IPS DF 19.7 (cell line): ENCODE data around the gene KRTAP10-7.
"Not testable (repeated sequence)": the region's sequence is repeated elsewhere in the genome, so short reads cannot be mapped to it uniquely, and the experiment has no call there.

Experiments used
- DNase-seq: peaks from one replicate; pipeline ENCODE4 v3.0.0-alpha.2; 2013; ENCODE audit warnings: low read depth, low spot score

Gene KRTAP10-7

GRCh38 chr21:44632067-44632466, 31.7 kb downstream of the KRTAP10-7 start:
- no peak for DNase-seq

DNA sequence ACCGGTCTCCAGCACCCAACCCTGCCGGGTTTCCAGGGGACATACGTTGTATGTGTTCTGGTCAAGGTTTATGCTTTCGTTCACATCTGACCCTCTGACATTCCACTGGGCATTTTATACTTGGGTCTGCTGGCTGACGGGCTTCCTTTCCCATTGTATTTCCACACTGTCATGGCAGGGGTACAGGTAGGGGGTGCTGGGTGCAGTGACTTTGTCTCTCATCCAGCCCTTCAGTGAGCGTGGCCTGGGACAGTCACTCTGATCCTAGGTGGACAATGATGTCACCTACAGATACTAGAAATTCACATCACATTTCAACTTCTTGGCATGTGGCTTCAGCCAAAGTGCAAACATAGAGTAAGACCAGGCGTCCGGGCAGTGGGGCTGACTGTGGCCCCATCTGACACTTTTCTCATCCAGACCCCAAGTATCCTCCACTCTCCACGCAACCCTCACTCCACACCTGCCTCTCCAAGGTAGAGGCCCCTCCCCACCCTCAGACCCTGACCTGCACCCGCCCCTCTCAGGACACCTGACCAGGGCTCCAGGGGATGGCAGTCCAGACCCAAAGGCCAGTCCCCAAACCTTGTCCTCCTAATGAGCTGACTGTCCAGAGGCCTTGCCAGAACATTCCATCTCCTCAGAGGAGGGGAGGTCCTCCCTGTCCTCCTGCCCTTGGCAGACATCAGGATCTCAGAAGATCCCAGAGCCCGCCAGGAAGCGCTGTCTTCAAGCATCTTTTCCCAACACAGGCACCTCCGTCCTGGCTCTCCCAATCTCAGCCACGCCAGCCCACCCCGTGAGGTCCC, 36.0 kb downstream of the KRTAP10-7 start:
- no peak for DNase-seq

DNA sequence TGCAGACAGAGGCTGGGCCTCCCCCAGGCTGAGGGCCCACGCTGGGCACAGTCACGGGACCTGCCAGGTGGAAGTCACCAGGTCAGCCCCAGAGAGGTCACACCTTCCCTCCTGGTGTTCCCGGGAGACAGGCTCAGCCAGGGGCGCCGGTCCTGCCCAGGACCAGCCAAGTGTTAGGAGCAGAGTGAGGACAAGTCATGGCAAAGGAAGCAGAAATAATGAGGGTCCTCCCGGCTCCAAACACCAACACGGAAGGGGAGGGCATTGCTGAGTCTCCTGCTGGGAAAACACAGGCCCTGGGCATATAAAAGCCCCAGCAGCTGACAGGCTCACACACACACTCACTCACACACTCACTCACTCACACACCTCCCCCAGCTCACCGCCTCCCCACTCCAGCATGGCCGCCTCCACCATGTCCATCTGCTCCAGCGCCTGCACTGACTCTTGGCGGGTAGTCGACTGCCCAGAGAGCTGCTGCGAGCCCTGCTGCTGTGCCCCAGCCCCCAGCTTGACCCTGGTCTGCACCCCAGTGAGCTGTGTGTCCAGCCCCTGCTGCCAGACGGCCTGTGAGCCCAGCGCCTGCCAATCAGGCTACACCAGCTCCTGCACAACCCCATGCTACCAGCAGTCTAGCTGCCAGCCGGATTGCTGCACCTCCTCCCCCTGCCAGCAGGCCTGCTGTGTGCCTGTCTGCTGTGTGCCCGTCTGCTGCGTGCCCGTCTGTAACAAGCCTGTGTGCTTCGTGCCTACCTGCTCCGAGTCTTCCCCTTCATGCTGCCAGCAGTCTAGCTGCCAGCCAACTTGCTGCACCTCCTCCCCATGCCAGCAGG, 36.8 kb downstream of the KRTAP10-7 start, which contains the start of gene KRTAP10-10:
KRTAP10-10 (plus strand) TSS at position 339 of the 833 bp plus-strand sequence; CDS start at position 401, 62 bp downstream.
- no peak for DNase-seq

- not testable (repeated sequence) for DNase-seq
Measured at GRCh38 chr21:44637851-44638348, 37.5 kb downstream of the KRTAP10-7 start.

GRCh38 chr21:44638506-44639330, 38.3 kb downstream of the KRTAP10-7 start:
- DNase-seq, result not testable (repeated sequence)

- DNase-seq, result no peak
Measured at GRCh38 chr21:44639331-44639655, 38.9 kb downstream of the KRTAP10-7 start.

- DNase-seq, result no peak
Measured at GRCh38 chr21:44640761-44641160, 40.4 kb downstream of the KRTAP10-7 start.

DNA sequence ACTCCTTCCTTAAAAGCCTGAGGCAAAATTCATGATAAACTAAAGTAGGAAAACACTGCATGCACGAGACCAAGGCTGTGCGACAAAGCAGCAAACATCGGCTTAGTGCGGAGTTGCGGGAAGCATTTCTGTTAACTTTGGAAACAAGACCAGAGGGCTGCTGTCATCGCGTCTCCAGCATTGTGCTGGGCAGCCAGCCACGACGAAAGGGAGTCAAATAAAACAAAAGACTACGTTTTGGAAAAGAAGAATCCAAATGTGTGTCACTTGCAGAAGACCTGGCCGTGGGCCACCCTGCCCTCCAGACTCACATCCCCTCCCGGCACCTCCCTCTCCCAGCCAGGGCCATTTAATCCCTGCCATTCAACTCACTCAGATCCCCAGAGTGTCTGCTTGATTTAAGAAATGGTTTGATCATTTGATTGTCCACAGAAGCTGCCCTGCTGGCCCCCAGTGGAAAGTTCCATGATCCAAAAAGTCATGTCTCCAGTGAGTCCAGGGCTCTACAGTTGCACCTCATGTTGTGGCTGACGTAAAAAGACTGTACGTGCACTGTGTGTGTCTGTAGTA, 43.4 kb downstream of the KRTAP10-7 start:
- DNase-seq, result no peak

DNA sequence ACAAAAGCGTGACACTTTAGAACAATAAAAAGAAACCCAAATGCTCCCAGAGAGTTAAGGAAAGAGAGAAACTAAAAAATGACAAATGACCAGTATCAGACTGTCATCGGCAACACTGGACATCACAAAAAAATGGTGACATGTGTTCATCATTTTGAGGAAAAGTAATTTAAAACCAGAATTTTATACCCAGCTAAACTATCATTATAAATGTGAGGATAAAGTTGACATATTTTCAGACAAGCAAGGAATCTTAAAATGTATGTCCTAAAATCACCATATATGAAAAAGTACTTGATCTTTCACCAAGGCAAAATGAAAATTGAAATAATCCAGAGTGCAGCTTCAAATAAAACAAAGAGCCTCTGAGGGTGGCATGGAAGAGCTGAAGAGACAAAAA, 44.5 kb downstream of the KRTAP10-7 start:
- DNase-seq, result no peak

- DNase-seq, result not testable (repeated sequence)
Measured at GRCh38 chr21:44646366-44647221, 46.2 kb downstream of the KRTAP10-7 start, which contains the start of gene KRTAP10-11. KRTAP10-11 (plus strand) TSS chr21:44646414; CDS start chr21:44646459, 45 bp downstream.

GRCh38 chr21:44647222-44647552, 46.8 kb downstream of the KRTAP10-7 start:
- DNase-seq, result no peak

GRCh38 chr21:44648557-44649311, 48.3 kb downstream of the KRTAP10-7 start:
- DNase-seq, result no peak

GRCh38 chr21:44649521-44650100, 49.2 kb downstream of the KRTAP10-7 start:
- DNase-seq, result no peak

DNA sequence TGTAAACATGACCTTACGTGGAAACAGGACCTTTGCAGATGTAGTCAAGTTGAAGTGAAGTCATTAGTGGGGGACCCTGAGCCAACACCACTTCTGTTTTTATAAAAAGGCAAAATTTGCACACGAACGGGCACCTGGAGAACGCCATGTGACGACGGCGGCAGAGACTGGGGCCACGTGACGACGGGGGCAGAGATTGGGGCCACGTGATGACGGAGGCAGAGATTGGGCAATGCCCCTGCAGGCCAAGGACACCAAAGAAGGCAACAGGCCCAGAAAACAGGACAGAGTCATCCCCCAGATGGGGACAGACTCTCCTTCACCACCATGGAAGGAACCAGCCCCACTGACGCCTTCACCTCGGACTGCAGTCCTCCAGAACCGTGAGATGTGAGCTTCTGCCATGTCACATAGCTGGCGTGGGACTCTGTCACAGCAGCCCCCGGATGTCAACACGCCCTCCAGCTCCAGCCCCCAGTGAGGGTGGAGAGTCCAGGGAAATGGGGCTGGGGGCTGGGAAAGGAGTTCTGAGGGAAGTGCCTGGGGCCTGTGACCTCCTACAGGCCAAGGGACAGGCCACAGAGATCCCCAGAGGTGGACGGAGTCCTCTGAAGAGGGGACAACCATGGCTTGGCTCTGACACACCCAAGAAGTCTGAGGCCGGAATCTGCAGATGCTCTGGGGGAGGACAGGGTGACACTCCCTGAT, 50.0 kb downstream of the KRTAP10-7 start:
- DNase-seq, result no peak

GRCh38 chr21:44650973-44651675, 50.7 kb downstream of the KRTAP10-7 start:
- no peak for DNase-seq
